Naive thymus-derived CD4-positive, alpha-beta T cell (primary cell): Measurements from ENCODE around the gene CALU. TPM values are rescaled to one million over a fixed set of nuclear protein-coding genes. Genes with fewer than 3 reads are reported as not detected.
A peak's percentile ranks its signal among the peaks of the same experiment; 100 is the strongest.

Experiments used
- ATAC-seq: fragments of 150-1000 bp; cut with Tn5 transposase; 2 replicates; pipeline ENCODE4 v1.10.0; 2021; ENCODE audit warnings: mild to moderate bottlenecking, moderate library complexity
- CTCF ChIA-PET: fragments of 350-600 bp; sonication (Branson Sonifier 250); formaldehyde crosslinking; loops from one replicate; lab custom pipeline; 2021; ENCODE audit warnings: antibody characterized with exemption; lab: Charles Lee
- POLR2A ChIA-PET: fragments of 350-600 bp; sonication (Branson Sonifier 250); formaldehyde crosslinking; loops from one replicate; lab custom pipeline; 2021; ENCODE audit warnings: antibody characterized with exemption, inconsistent platforms; lab: Charles Lee
- DNase-seq, 9 donors: peaks; one replicate each; pipeline versions ENCODE4 v3.0.0 to v3.0.0-alpha.2; 2020 to 2022; ENCODE audit warnings: mixed read lengths in 1 of 9
- H3K27ac ChIP-seq: one replicate; pipeline ENCODE4 v1.7.0; 2013; ENCODE audit warnings: mild to moderate bottlenecking, low read depth, low read length, moderate library complexity
- H3K27me3 ChIP-seq, 2 donors: one replicate each; pipeline ENCODE4 v1.7.0; 2013; ENCODE audit warnings: low read length in 2 of 2, mild to moderate bottlenecking in 2 of 2, moderate library complexity in 2 of 2; ENCODE audit not compliant: control insufficient read depth in 2 of 2, insufficient read depth in 2 of 2
- H3K36me3 ChIP-seq, 3 experiments: 1 replicate in 2 of 3; 2 replicates in 1 of 3; pipeline ENCODE4 v1.7.0; 2013; ENCODE audit warnings: low read length in 3 of 3, mild to moderate bottlenecking in 3 of 3, moderate library complexity in 1 of 3; ENCODE audit not compliant: insufficient read depth in 3 of 3, control insufficient read depth in 2 of 3
- H3K4me1 ChIP-seq, 2 donors: one replicate each; pipeline ENCODE4 v1.7.0; 2013; ENCODE audit warnings: low read length in 2 of 2, mild to moderate bottlenecking in 2 of 2, moderate library complexity in 1 of 2; ENCODE audit not compliant: control insufficient read depth in 2 of 2, insufficient read depth in 2 of 2
- H3K4me3 ChIP-seq: 2 replicates; pipeline ENCODE4 v1.7.0; 2013; ENCODE audit warnings: mild to moderate bottlenecking, low read length
- H3K9me3 ChIP-seq, 3 experiments: 1 replicate in 2 of 3; 2 replicates in 1 of 3; pipeline ENCODE4 v1.7.0; 2013; ENCODE audit warnings: low read length in 3 of 3; ENCODE audit not compliant: control insufficient read depth in 2 of 3
- H3K27ac Mint-ChIP-seq, 9 donors: one replicate each; pipeline ENCODE4 v1.8.0; 2020 to 2022; ENCODE audit warnings: mixed read lengths in 9 of 9, mild to moderate bottlenecking in 8 of 9, moderate library complexity in 5 of 9, inconsistent platforms in 2 of 9
- H3K27me3 Mint-ChIP-seq, 5 donors: one replicate each; pipeline ENCODE4 v1.8.0; 2021 to 2022; ENCODE audit warnings: mixed read lengths in 5 of 5, mild to moderate bottlenecking in 1 of 5
- H3K36me3 Mint-ChIP-seq, 5 donors: one replicate each; pipeline ENCODE4 v1.8.0; 2020 to 2022; ENCODE audit warnings: mixed read lengths in 5 of 5, mild to moderate bottlenecking in 3 of 5, inconsistent platforms in 1 of 5
- H3K4me1 Mint-ChIP-seq, 7 donors: one replicate each; pipeline ENCODE4 v1.8.0; 2020 to 2022; ENCODE audit warnings: mixed read lengths in 7 of 7, mild to moderate bottlenecking in 3 of 7, inconsistent platforms in 1 of 7
- H3K4me3 Mint-ChIP-seq, 10 donors: one replicate each; pipeline ENCODE4 v1.8.0; 2020 to 2022; ENCODE audit warnings: mild to moderate bottlenecking in 10 of 10, mixed read lengths in 10 of 10, moderate library complexity in 6 of 10, inconsistent platforms in 2 of 10
- H3K9me3 Mint-ChIP-seq, 11 donors: one replicate each; pipeline ENCODE4 v1.8.0; 2020 to 2022; ENCODE audit warnings: mixed read lengths in 11 of 11, mild to moderate bottlenecking in 4 of 11, inconsistent platforms in 1 of 11, moderate library complexity in 1 of 11
- intact Hi-C, 2 donors: fragments of 100-400 bp; cut with micrococcal nuclease; formaldehyde crosslinking; loops; one replicate each; pipeline ENCODE4 v1.15.1; 2023
- polyA plus RNA-seq, 2 donors: library from polyadenylated mRNA; unstranded; fragments of 300-500 nt; fragmentation: Illumina TruSeq; gene quantifications; one replicate each; pipeline ENCODE4 v1.2.3, GENCODE V29; 2021
- total RNA-seq, 6 experiments: library from RNA in 5 of 6; stranded (reverse) in 5 of 6; gene quantifications; 1 replicate in 5 of 6; 2 replicates in 1 of 6; pipeline ENCODE4 v1.2.3 and lab custom pipeline; 2021 to 2026

Gene CALU
- total and polyA plus RNA-seq, 7 experiments from 2014 or later, result 18.6 to 36.2 (median 22.2) TPM

DNA sequence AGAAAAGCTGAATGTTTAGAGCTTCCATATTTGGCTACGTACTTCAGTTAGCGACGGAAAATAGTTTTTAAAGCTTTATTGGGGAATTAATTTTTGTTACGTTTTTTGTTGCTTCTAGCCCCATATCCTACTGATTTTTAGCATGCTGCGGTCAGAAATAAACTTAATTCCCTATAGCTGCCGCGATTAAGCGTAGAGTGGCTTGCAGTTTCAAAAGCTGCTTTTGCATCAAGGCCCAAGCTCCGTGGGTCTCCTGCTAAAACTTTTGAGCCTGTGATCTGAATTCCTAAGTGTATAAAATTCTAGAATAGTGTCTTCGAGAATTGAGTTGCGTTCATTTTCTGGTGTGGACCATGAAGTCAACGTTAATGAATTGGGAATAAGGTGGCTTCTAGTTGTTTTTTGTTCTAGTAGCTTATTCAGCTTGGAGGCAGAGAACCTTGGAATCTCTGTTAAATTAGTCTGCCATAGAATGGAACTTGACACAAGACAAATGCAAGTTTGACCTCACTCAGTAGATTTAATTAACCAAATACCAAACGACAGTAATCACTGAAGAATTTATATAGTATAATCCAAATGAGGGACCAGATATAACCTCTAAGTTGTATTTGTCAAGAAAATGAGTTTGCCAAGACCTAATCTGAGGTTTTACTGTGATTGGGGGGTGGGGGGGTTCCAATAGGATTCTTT is 977 bp downstream of the CALU start:
- H3K27me3 ChIP-seq, result no peaks in the 10 kb centered on the region
- peak overlapping the region; percentile 86 for H3K4me3 ChIP-seq
- Mint-ChIP-seq H3K27ac (peak overlapping the region; percentile 96 to 99 (median 98)), H3K4me3 (peak overlapping the region; percentile 89 to 100 (median 97)), H3K9me3 (peaks cover 0 to 2% (median 0%) of the 10 kb centered on the region in 11 donors), H3K36me3 (no peaks in the 10 kb centered on the region), H3K27me3 (peaks cover 0 to 3% (median 0%) of the 10 kb centered on the region in 5 donors), H3K4me1 (peaks cover 16 to 56% (median 51%) of the 10 kb centered on the region in 7 donors)
- intact Hi-C loops, result loop anchor here (1.0 to 5.0 kb wide), 17 partner anchors 43 to 1331 kb away; partner anchors contain the start of genes ATP6V1F (in 2 of the 2), CCDC136 (in 2 of the 2), TNPO3 (in 2 of the 2) and HILPDA (in 1 of the 2)
- H3K9me3 ChIP-seq, result no peaks in the 10 kb centered on the region
- ChIA-PET POLR2A (interaction anchor here (0.8 to 2.4 kb wide), 6 partner anchors 8 to 123 kb away, joined by 4 to 11 read pairs (median 6); partner anchors contain the start of gene ATP6V1F), CTCF (interaction anchor here (0.9 kb wide), 1 partner anchor 8 kb away, joined by 3 read pairs; no protein-coding TSS in a partner anchor)
- DNase-seq (no peak), ATAC-seq (no peak)
- peak overlapping the region; percentile 85 for H3K27ac ChIP-seq
- H3K36me3 ChIP-seq, result peaks cover 0 to 3% (median 0%) of the 10 kb centered on the region in 3 experiments
- H3K4me1 ChIP-seq, result peaks cover 13% of the 10 kb centered on the region in 2 donors

- Mint-ChIP-seq H3K4me3 (peak overlapping the region in 4 of 10 donors; percentile 3 to 89 (median 26)), H3K9me3 (peaks cover 0 to 1% (median 0%) of the 10 kb centered on the region in 11 donors), H3K4me1 (peaks cover 22 to 62% (median 57%) of the 10 kb centered on the region in 7 donors), H3K36me3 (peaks cover 0 to 4% (median 0%) of the 10 kb centered on the region in 5 donors), H3K27ac (peak overlapping the region in 3 of 9 donors; percentile 45 to 99 (median 65)), H3K27me3 (no peaks in the 10 kb centered on the region)
- no peaks in the 10 kb centered on the region for H3K27me3 ChIP-seq
- no peak for DNase-seq
- no peak overlapping the region for H3K27ac ChIP-seq
- no peaks in the 10 kb centered on the region for H3K9me3 ChIP-seq
- ChIA-PET POLR2A (interaction anchor here (1.3 kb wide), 1 partner anchor 10 kb away, joined by 10 read pairs; no protein-coding TSS in a partner anchor), CTCF (interaction anchor here (0.9 kb wide), 1 partner anchor 9 kb away, joined by 3 read pairs; no protein-coding TSS in a partner anchor)
- H3K4me1 ChIP-seq, result peaks cover 13% of the 10 kb centered on the region in 2 donors
- no peak for ATAC-seq
- no peak overlapping the region for H3K4me3 ChIP-seq
- intact Hi-C loops, result no loop called here
- H3K36me3 ChIP-seq, result peaks cover 0 to 3% (median 0%) of the 10 kb centered on the region in 3 experiments
These were observed 1.8 kb downstream of the CALU start for GRCh38 chr7:128740996-128741395.

- H3K9me3 ChIP-seq, result no peaks in the 10 kb centered on the region
- H3K4me3 Mint-ChIP-seq, result no peak overlapping the region
- H3K36me3 Mint-ChIP-seq, result peaks cover 0 to 4% (median 0%) of the 10 kb centered on the region in 5 donors
- DNase-seq (no peak), ATAC-seq (no peak)
- H3K4me3 ChIP-seq, result no peak overlapping the region
- CTCF ChIA-PET, result no interaction called here
- H3K9me3 Mint-ChIP-seq, result no peaks in the 10 kb centered on the region
- peaks cover 0 to 3% (median 0%) of the 10 kb centered on the region in 3 experiments for H3K36me3 ChIP-seq
- peaks cover 13% of the 10 kb centered on the region in 2 donors for H3K4me1 ChIP-seq
- H3K27ac Mint-ChIP-seq, result peak overlapping the region in 3 of 9 donors; percentile 28 to 65 (median 45)
- no peak overlapping the region for H3K27ac ChIP-seq
- peaks cover 22 to 62% (median 57%) of the 10 kb centered on the region in 7 donors for H3K4me1 Mint-ChIP-seq
- intact Hi-C loops, result no loop called here
- POLR2A ChIA-PET, result no interaction called here
- no peaks in the 10 kb centered on the region for H3K27me3 Mint-ChIP-seq
- H3K27me3 ChIP-seq, result no peaks in the 10 kb centered on the region
These were observed 2.3 kb downstream of the CALU start for GRCh38 chr7:128741491-128741890.

DNA sequence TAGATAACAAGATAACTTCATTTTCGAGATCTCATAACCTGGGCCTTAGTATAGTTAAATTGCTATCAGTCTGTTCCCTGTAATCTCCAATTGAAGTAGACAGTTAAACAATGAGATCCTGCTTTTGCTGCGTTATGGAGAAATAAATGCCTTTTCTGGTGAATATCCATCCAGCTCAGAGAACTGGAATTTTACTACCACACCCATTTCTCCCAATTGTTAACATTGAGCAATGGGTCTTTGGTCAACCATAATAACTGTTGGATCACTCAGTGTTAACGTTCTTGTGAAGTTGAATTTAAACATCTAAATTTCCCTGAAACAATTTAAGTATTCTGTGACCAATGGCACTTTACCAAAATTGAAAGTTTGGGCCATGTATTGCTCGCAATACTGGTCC is 3.0 kb downstream of the CALU start:
- peaks cover 13% of the 10 kb centered on the region in 2 donors for H3K4me1 ChIP-seq
- no peak overlapping the region for H3K4me3 ChIP-seq
- no peaks in the 10 kb centered on the region for H3K9me3 Mint-ChIP-seq
- no peaks in the 10 kb centered on the region for H3K9me3 ChIP-seq
- H3K27ac Mint-ChIP-seq, result peak overlapping the region in 3 of 9 donors; percentile 2 to 28 (median 17)
- no peak for ATAC-seq
- ChIA-PET CTCF (no interaction called here), POLR2A (no interaction called here)
- intact Hi-C loops, result no loop called here
- H3K27me3 Mint-ChIP-seq, result no peaks in the 10 kb centered on the region
- H3K4me3 Mint-ChIP-seq, result peak overlapping the region in 1 of 10 donors; percentile 2
- H3K27ac ChIP-seq, result no peak overlapping the region
- no peaks in the 10 kb centered on the region for H3K27me3 ChIP-seq
- H3K36me3 ChIP-seq, result peaks cover 0 to 3% (median 0%) of the 10 kb centered on the region in 3 experiments
- DNase-seq, result no peak
- H3K4me1 Mint-ChIP-seq, result peaks cover 26 to 67% (median 60%) of the 10 kb centered on the region in 7 donors
- peaks cover 0 to 5% (median under 1%) of the 10 kb centered on the region in 5 donors for H3K36me3 Mint-ChIP-seq

DNA sequence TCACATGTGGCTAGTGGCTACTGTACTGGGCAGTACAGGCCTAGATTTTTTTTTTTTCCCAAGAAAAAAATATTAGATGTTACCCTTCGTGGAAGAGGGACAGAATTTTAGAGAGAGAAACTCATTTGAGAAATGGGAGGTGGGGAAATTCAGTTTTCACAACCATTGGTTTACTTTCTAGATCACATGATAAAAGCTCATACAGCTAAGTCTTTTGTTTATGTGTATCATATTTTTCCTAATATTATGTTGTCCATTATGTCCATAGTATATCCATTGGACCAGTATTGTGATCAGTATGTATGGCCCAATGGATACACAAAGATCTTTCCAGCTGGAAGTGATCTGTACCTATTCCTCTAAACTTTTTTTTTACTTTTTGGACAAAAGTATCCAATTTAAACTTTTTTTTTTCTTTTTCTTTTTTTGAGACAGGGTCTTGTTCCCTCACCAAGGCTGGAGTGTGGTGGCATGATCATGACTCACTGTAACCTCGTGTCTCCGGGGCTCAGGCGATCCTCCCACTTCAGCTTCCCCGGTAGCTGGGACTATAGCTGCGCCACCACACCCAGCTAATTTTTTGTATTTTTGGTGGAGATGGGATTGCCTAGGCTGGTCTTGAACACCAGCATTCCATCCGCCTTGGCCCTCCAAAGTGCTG is 4.1 kb downstream of the CALU start:
- H3K4me3 Mint-ChIP-seq, result no peak overlapping the region
- no peaks in the 10 kb centered on the region for H3K9me3 Mint-ChIP-seq
- H3K36me3 Mint-ChIP-seq, result peaks cover 0 to 10% (median 4%) of the 10 kb centered on the region in 5 donors
- H3K27me3 Mint-ChIP-seq, result no peaks in the 10 kb centered on the region
- POLR2A ChIA-PET, result no interaction called here
- CTCF ChIA-PET, result interaction anchor here (0.9 kb wide), 1 partner anchor 8 kb away, joined by 3 read pairs; no protein-coding TSS in a partner anchor
- no peak overlapping the region for H3K27ac Mint-ChIP-seq
- no peak for ATAC-seq
- H3K9me3 ChIP-seq, result no peaks in the 10 kb centered on the region
- H3K4me1 Mint-ChIP-seq, result peaks cover 25 to 68% (median 62%) of the 10 kb centered on the region in 7 donors
- no peak overlapping the region for H3K27ac ChIP-seq
- H3K4me3 ChIP-seq, result no peak overlapping the region
- peaks cover 13% of the 10 kb centered on the region in 2 donors for H3K4me1 ChIP-seq
- H3K36me3 ChIP-seq, result peaks cover 0 to 3% (median 0%) of the 10 kb centered on the region in 3 experiments
- H3K27me3 ChIP-seq, result no peaks in the 10 kb centered on the region
- DNase-seq, result no peak
- intact Hi-C loops, result no loop called here

- CTCF ChIA-PET, result no interaction called here
These were observed 5.3 kb downstream of the CALU start for GRCh38 chr7:128744366-128744905.

More at GRCh38 chr7:128744366-128744905, 5.3 kb downstream of the CALU start:
- POLR2A ChIA-PET, result no interaction called here
- Mint-ChIP-seq H3K9me3 (no peaks in the 10 kb centered on the region), H3K27me3 (no peaks in the 10 kb centered on the region), H3K27ac (peak overlapping the region in 1 of 9 donors; percentile 9), H3K36me3 (peaks cover 0 to 21% (median 5%) of the 10 kb centered on the region in 5 donors), H3K4me1 (peaks cover 19 to 63% (median 58%) of the 10 kb centered on the region in 7 donors), H3K4me3 (peak overlapping the region in 1 of 10 donors; percentile 3)
- intact Hi-C loops, result no loop called here
- ATAC-seq (no peak), DNase-seq (no peak)
- H3K9me3 ChIP-seq, result no peaks in the 10 kb centered on the region
- peaks cover 0 to 13% (median 7%) of the 10 kb centered on the region in 3 experiments for H3K36me3 ChIP-seq
- no peak overlapping the region for H3K4me3 ChIP-seq
- H3K27ac ChIP-seq, result no peak overlapping the region
- peaks cover 7 to 13% of the 10 kb centered on the region in 2 donors for H3K4me1 ChIP-seq
- no peaks in the 10 kb centered on the region for H3K27me3 ChIP-seq
